ENCODE data around the gene COG3. TPM values are rescaled to one million over a fixed set of nuclear protein-coding genes. Genes with fewer than 3 reads are reported as not detected.

The COG3 gene
- total RNA-seq, 4 donors from 2014 or later: 31.9 to 41.9 (median 33.4) TPM

DNA sequence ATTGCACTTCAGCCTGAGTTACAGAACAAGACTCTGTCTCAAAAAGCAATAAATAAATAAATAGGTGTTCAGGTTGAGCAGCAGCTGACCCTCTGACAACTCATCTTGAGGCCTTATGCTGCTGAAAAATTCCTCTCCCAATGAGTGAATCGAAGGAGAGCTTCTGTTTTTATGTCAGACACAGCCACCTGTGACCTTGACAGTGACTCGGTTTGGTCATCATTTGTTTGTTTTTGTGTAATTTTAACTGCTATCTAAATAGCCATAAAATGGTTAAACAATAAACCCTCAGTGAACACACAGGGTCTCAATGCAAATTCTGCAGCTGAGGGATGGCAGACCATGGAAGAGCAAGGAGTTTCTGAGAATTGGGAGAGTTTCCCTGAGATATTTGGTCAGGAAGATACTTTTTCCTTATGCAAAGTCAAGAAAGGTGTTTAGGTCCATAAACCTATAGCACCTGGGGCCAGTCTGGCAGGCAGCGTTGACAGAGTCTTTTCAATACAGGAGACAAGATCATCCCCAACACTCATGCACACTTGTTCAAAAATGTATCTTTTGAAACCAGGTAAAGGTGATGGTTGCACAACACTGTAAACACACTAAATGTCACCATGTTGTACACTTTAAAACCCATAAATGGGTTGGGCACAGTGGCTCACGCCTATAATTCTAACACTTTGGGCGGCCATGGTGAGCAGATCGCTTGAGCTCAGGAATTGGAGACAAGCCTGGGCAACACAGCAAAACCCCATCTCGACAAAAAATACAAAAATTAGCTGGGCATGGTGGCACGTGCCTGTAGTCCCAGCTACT is 30.0 kb upstream of the COG3 start:
- H3K4me3 ChIP-seq (ENCODE audit: low read depth, poor library complexity, severe bottlenecking): no peak overlapping the region
- DNase-seq (ENCODE audit: low spot score in 2 of 2): peak in 1 of 2 donors; percentile 14
- WGBS, 2 donors: 81 to 87% methylated on average over 8 of the region's 8 CpGs
- no peak for TF ChIP-seq POLR2A (IDR thresholded peaks at IDR 0.05)
- TF ChIP-seq, protein P1, sequence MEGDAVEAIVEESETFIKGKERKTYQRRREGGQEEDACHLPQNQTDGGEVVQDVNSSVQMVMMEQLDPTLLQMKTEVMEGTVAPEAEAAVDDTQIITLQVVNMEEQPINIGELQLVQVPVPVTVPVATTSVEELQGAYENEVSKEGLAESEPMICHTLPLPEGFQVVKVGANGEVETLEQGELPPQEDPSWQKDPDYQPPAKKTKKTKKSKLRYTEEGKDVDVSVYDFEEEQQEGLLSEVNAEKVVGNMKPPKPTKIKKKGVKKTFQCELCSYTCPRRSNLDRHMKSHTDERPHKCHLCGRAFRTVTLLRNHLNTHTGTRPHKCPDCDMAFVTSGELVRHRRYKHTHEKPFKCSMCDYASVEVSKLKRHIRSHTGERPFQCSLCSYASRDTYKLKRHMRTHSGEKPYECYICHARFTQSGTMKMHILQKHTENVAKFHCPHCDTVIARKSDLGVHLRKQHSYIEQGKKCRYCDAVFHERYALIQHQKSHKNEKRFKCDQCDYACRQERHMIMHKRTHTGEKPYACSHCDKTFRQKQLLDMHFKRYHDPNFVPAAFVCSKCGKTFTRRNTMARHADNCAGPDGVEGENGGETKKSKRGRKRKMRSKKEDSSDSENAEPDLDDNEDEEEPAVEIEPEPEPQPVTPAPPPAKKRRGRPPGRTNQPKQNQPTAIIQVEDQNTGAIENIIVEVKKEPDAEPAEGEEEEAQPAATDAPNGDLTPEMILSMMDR (IDR thresholded peaks at IDR 0.05): no peak
- intact Hi-C loops (cut with DNase I; ENCODE audit: low total_unique reads): no loop called here

DNA sequence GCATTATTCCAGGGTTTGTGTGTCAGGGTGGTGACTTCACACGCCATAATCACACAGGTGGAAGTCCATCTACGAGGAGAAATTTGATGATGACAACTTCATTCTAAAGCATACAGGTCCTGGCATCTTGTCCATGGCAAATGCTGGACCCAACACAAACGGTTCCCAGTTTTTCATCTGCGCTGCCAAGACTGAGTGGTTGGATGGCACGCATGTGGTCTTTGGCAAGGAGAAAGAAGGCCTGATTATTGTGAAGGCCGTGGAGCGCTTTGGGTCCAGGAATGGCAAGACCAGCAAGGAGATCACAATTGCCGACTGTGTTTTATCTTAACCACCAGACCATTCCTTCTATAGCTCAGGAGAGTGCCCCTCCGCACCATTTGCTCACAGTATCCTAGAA is 28.4 kb upstream of the COG3 start:
- H3K4me3 ChIP-seq (ENCODE audit: low read depth, poor library complexity, severe bottlenecking): no peak overlapping the region
- intact Hi-C loops (cut with DNase I; ENCODE audit: low total_unique reads): no loop called here
- DNase-seq (ENCODE audit: low spot score in 2 of 2): peak in 1 of 2 donors; percentile 45
- 82 to 94% methylated on average over 9 of the region's 9 CpGs for WGBS, 2 donors
- TF ChIP-seq, protein P1 (IDR thresholded peaks at IDR 0.05): no peak
- TF ChIP-seq POLR2A (IDR thresholded peaks at IDR 0.05): no peak

DNA sequence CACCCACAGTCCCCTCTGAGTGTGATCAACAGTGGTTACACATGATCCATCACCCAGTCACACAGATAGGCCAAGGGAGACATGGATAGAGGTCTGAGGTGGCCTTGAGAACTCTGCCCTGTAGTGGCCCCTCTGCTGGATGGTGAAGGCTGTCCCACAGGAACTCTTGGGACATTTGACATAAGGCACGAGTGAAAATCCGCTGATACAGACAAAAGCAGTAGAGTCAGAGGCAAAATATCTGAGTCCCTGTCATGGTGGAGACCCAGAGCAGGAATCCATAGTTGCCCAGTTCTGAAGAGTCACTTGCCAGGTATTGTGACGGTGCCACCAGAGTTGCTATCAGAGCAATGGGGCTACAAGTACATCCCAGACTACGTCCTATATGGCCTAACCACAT is 27.8 kb upstream of the COG3 start:
- TF ChIP-seq, protein P1 (IDR thresholded peaks at IDR 0.05): no peak
- TF ChIP-seq POLR2A (IDR thresholded peaks at IDR 0.05): no peak
- WGBS, 2 donors: 93 to 94% methylated on average over 4 of the region's 4 CpGs
- intact Hi-C loops (cut with DNase I; ENCODE audit: low total_unique reads): no loop called here
- no peak overlapping the region for H3K4me3 ChIP-seq (ENCODE audit: low read depth, poor library complexity, severe bottlenecking)
- DNase-seq (ENCODE audit: low spot score in 2 of 2): peak in 1 of 2 donors; percentile 37

DNA sequence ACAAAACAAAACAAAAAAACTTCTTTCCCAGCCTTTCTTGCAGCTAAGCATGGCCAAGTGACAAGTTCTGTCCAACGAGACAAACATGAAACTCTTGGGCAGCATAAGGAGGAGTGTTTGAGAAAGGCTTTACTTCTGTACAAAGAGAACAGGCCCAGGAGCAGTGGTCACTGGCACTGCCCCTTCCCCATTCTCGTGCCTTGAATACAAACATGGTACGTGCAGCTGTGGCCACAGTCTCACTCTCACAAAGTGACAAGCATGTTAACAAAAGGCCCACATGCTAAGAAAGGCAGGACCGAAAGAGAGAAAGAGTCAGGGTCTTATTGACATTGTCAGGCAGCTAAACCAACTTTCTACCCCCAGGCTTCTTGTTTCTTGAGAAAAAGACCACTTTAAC is 26.8 kb upstream of the COG3 start:
- no peak for TF ChIP-seq POLR2A (IDR thresholded peaks at IDR 0.05)
- TF ChIP-seq, protein P1 (IDR thresholded peaks at IDR 0.05): no peak
- peak in 1 of 2 donors; percentile 26 for DNase-seq (ENCODE audit: low spot score in 2 of 2)
- intact Hi-C loops (cut with DNase I; ENCODE audit: low total_unique reads): no loop called here
- H3K4me3 ChIP-seq (ENCODE audit: low read depth, poor library complexity, severe bottlenecking): no peak overlapping the region
- 77 to 83% methylated on average over 4 of the region's 4 CpGs for WGBS, 2 donors

DNA sequence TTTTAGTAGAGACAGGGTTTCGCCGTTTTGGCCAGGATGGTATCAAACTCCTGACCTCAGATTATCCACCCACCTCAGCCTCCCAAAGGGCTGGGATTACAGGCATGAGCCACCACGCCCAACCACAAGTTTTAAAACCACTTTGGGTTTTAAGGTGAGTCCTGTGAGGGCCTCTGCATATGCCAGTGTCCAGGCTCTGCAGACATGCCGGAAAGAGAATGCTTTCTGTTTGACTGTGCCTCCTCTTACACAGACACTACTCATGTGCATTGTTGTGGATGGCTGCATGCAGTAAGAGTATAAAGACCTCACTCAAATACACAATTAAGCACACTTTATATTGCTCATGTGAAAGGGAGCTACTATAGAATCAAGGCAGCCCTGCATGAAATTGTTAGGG is 25.7 kb upstream of the COG3 start:
- H3K4me3 ChIP-seq (ENCODE audit: low read depth, poor library complexity, severe bottlenecking): no peak overlapping the region
- 91 to 92% methylated on average over 4 of the region's 4 CpGs for WGBS, 2 donors
- intact Hi-C loops (cut with DNase I; ENCODE audit: low total_unique reads): no loop called here
- DNase-seq (ENCODE audit: low spot score in 2 of 2): peak in 1 of 2 donors; percentile 18
- TF ChIP-seq POLR2A (IDR thresholded peaks at IDR 0.05): no peak
- TF ChIP-seq, protein P1 (IDR thresholded peaks at IDR 0.05): no peak

Data from lower leg skin (tissue), 4 donors.